Gastroesophageal sphincter (tissue), 3 donors: ENCODE results near the gene CHMP5.

Experiments
- CTCF ChIP-seq, 4 experiments: fragments of 200-600 bp in 2 of 4; fragments of 450-650 bp in 2 of 4; sonication (generic) in 1 of 4; IDR thresholded peaks; one replicate each; pipeline ENCODE4 v1.5.1; 2017 to 2019; ENCODE audit warnings: antibody characterized with exemption in 4 of 4, mild to moderate bottlenecking in 2 of 4, moderate library complexity in 2 of 4
- POLR2AphosphoS5 ChIP-seq: sonication (generic); formaldehyde crosslinking; IDR thresholded peaks from one replicate; pipeline ENCODE4 v1.6.1; 2017; ENCODE audit warnings: antibody characterized with exemption

- TF ChIP-seq CTCF (IDR thresholded peaks at IDR 0.05) (no peak), POLR2AphosphoS5 (no peak)
These were observed 37.1 kb upstream of the CHMP5 start for GRCh38 chr9:33227741-33228140.
